Suprapubic skin (tissue), 3 donors: Measurements from ENCODE around the gene ACE.

Source experiments
- CTCF ChIP-seq, 2 donors: fragments of 200-600 bp in 1 of 2; fragments of 450-650 bp in 1 of 2; sonication (generic) in 1 of 2; IDR thresholded peaks; one replicate each; pipeline ENCODE4 v1.5.1; 2016 to 2019; ENCODE audit warnings: antibody characterized with exemption in 2 of 2, mild to moderate bottlenecking in 1 of 2, moderate library complexity in 1 of 2
- POLR2A ChIP-seq, 2 donors: fragments of 450-650 bp; IDR thresholded peaks; one replicate each; pipeline ENCODE4 v1.6.1; 2017; ENCODE audit warnings: antibody characterized with exemption in 2 of 2, mild to moderate bottlenecking in 2 of 2, moderate library complexity in 2 of 2

- no peak for TF ChIP-seq CTCF (IDR thresholded peaks at IDR 0.05)
- TF ChIP-seq POLR2A (IDR thresholded peaks at IDR 0.05) = no peak
Measured at GRCh38 chr17:63452962-63453551, 23.8 kb upstream of the ACE start.
